GM06990 (cell line): ENCODE data around the gene TUBB3.
A peak's percentile ranks its signal among the peaks of the same experiment; 100 is the strongest.

Source experiments
- DNase-seq: peaks from one replicate; pipeline ENCODE4 v3.0.0-alpha.2; 2011; ENCODE audit not compliant: insufficient read length; ENCODE audit errors: extremely low read depth
- H3K27me3 ChIP-seq: replicated peaks from 2 replicates; pipeline ENCODE4 v1.6.0; 2011; ENCODE audit warnings: low read length; ENCODE audit not compliant: control insufficient read depth, insufficient read depth
- H3K36me3 ChIP-seq: 2 replicates; pipeline ENCODE4 v1.5.1; 2011; ENCODE audit warnings: low read length; ENCODE audit not compliant: control insufficient read depth, insufficient read depth
- H3K4me3 ChIP-seq: replicated peaks from 2 replicates; pipeline ENCODE4 v1.5.1; 2011; ENCODE audit warnings: low read depth, mild to moderate bottlenecking, control low read depth, low read length
- CTCF ChIP-seq: IDR thresholded peaks from 2 replicates; pipeline ENCODE4 v1.5.1; 2011; ENCODE audit warnings: low read length, control low read depth, mild to moderate bottlenecking, inconsistent platforms; ENCODE audit not compliant: insufficient read depth, poor library complexity, severe bottlenecking

Gene TUBB3

GRCh38 chr16:89949756-89950155, 26.6 kb downstream of the TUBB3 start:
- TF ChIP-seq CTCF = no peak
- peak overlapping the region; percentile 71 for H3K4me3 ChIP-seq
- DNase-seq = no peak
- H3K27me3 ChIP-seq = no peaks in the 10 kb centered on the region; the same call in 1 of the 2 replicates
- H3K36me3 ChIP-seq = no peaks in the 10 kb centered on the region

GRCh38 chr16:89951509-89951908, 28.4 kb downstream of the TUBB3 start:
- H3K27me3 ChIP-seq = no peaks in the 10 kb centered on the region; the same call in 1 of the 2 replicates
- no peaks in the 10 kb centered on the region for H3K36me3 ChIP-seq
- TF ChIP-seq CTCF = no peak
- H3K4me3 ChIP-seq = no peak overlapping the region
- DNase-seq = no peak

GRCh38 chr16:89952049-89952448, 28.9 kb downstream of the TUBB3 start:
- H3K4me3 ChIP-seq = no peak overlapping the region
- DNase-seq = no peak
- H3K36me3 ChIP-seq = no peaks in the 10 kb centered on the region
- H3K27me3 ChIP-seq = no peaks in the 10 kb centered on the region
- TF ChIP-seq CTCF = no peak

- H3K36me3 ChIP-seq = no peaks in the 10 kb centered on the region; the same call in 1 of the 2 replicates
- TF ChIP-seq CTCF = no peak
- no peak overlapping the region for H3K4me3 ChIP-seq
- no peak for DNase-seq
- H3K27me3 ChIP-seq = no peaks in the 10 kb centered on the region
These were observed 29.4 kb downstream of the TUBB3 start for GRCh38 chr16:89952551-89952950.

- no peak for TF ChIP-seq CTCF
- DNase-seq = peak; percentile 82
- peaks cover 2% of the 10 kb centered on the region; the same call in 1 of the 2 replicates for H3K36me3 ChIP-seq
- no peak overlapping the region for H3K4me3 ChIP-seq
- no peaks in the 10 kb centered on the region for H3K27me3 ChIP-seq
These were observed 30.7 kb downstream of the TUBB3 start for GRCh38 chr16:89953671-89954406.
